Spleen (tissue), 11 donors: ENCODE data around the gene AFF4. TPM values are rescaled to one million over a fixed set of nuclear protein-coding genes. Genes with fewer than 3 reads are reported as not detected.
A peak's percentile ranks its signal among the peaks of the same experiment; 100 is the strongest.

Source experiments
- DNase-seq: peaks from one replicate; pipeline ENCODE4 v3.0.0-alpha.2; 2020
- H3K27ac ChIP-seq, 8 donors: fragments of 200-600 bp; sonication (generic) in 7 of 8; 1 replicate in 4 of 8; 2 replicates in 4 of 8; pipeline versions ENCODE4 v1.5.0 to v1.8.0; 2016 to 2021; ENCODE audit warnings: inconsistent platforms in 4 of 8, mild to moderate bottlenecking in 4 of 8, moderate library complexity in 1 of 8
- H3K27me3 ChIP-seq, 7 donors: fragments of 200-600 bp; sonication (generic) in 6 of 7; replicated peaks in 1 of 7; 1 replicate in 4 of 7; 2 replicates in 3 of 7; pipeline versions ENCODE4 v1.5.0 to v1.8.0; 2016 to 2021; ENCODE audit warnings: inconsistent platforms in 3 of 7, mild to moderate bottlenecking in 1 of 7
- H3K36me3 ChIP-seq, 6 donors: fragments of 200-600 bp; sonication (generic) in 5 of 6; 1 replicate in 4 of 6; 2 replicates in 2 of 6; pipeline versions ENCODE4 v1.5.0 to v1.8.0; 2016 to 2021; ENCODE audit warnings: inconsistent platforms in 2 of 6
- H3K4me1 ChIP-seq, 6 donors: fragments of 200-600 bp; sonication (generic) in 5 of 6; 1 replicate in 3 of 6; 2 replicates in 3 of 6; pipeline versions ENCODE4 v1.5.0 to v1.8.0; 2016 to 2021; ENCODE audit warnings: inconsistent platforms in 3 of 6
- H3K4me3 ChIP-seq, 8 donors: fragments of 200-600 bp; sonication (generic) in 7 of 8; 1 replicate in 4 of 8; 2 replicates in 4 of 8; pipeline versions ENCODE4 v1.5.0 to v1.8.0; 2016 to 2021; ENCODE audit warnings: inconsistent platforms in 4 of 8, mild to moderate bottlenecking in 4 of 8, moderate library complexity in 2 of 8
- H3K9me3 ChIP-seq, 8 donors: fragments of 200-600 bp; sonication (generic) in 7 of 8; 1 replicate in 4 of 8; 2 replicates in 4 of 8; pipeline versions ENCODE4 v1.5.0 to v1.8.0; 2016 to 2021; ENCODE audit warnings: inconsistent platforms in 4 of 8
- CTCF ChIP-seq, 11 experiments: fragments of 200-600 bp in 7 of 11; fragments of 450-650 bp in 4 of 11; sonication (generic) in 4 of 11; IDR thresholded peaks in 8 of 11; conservative IDR thresholded peaks in 3 of 11; 1 replicate in 7 of 11; 2 replicates in 4 of 11; pipeline versions ENCODE4 v1.4.0 to v1.8.0; 2016 to 2021; ENCODE audit warnings: antibody characterized with exemption in 11 of 11, inconsistent platforms in 4 of 11, mild to moderate bottlenecking in 1 of 11
- POLR2A ChIP-seq, 3 donors: fragments of 450-650 bp; IDR thresholded peaks; one replicate each; pipeline ENCODE4 v1.5.1; 2017; ENCODE audit warnings: antibody characterized with exemption in 3 of 3, mild to moderate bottlenecking in 1 of 3
- POLR2AphosphoS5 ChIP-seq, 3 donors: sonication (generic); formaldehyde crosslinking; IDR thresholded peaks; one replicate each; pipeline ENCODE4 v1.5.1; 2017; ENCODE audit warnings: antibody characterized with exemption in 3 of 3
- WGBS, 5 donors: extraction: QIAGEN DNeasy Blood & Tissue Kit in 3 of 5; methylation state at CpG; one replicate each; pipeline versions ENCODE4 v1.1.5 to v1.1.7; 2013 to 2018; 5-methylcytosine and 5-hydroxymethylcytosine counted together
- intact Hi-C: fragments of 100-400 bp; cut with DNase I; formaldehyde crosslinking; loops from one replicate; pipeline ENCODE4 v1.15.0; 2023; ENCODE audit warnings: low total_unique reads
- polyA plus RNA-seq, 3 donors: library from polyadenylated mRNA; stranded (reverse); fragments of 200-250 nt; gene quantifications; one replicate each; pipeline ENCODE4 v1.2.1, GENCODE V29; 2013
- total RNA-seq, 7 donors: library from RNA; depleted of rRNA in 3 of 7; stranded (reverse); fragments of >200 nt in 3 of 7; fragmentation: NEBNext Ultra II Directional in 4 of 7; extraction: Animal tissue kit (Norgen Biotek cat#: 25700) in 4 of 7; gene quantifications; one replicate each; pipeline versions ENCODE4 v1.1.0 to v1.2.1, GENCODE V29; 2016 to 2021
- donor health status: healthy with polysubstance abuse.
- donor health status: DM: no; HTN: no; CAD: no; lungs with moderate emphysema.
- donor health status: DM: no; HTN: no; CAD: no.
- donor health status: Bipolar disorder and iron deficiency.
- donor health status: healthy.
- donor health status: DM: no; HTN: no; CAD: no.
- donor health status: DM: yes; HTN: yes; CAD: no.

The AFF4 gene
- total and polyA plus RNA-seq, 10 donors, result 5.1 to 84.3 (median 65.1) TPM

- TF ChIP-seq CTCF (IDR thresholded peaks at IDR 0.05 in 8 of 11, conservative IDR thresholded peaks at IDR 0.05 in 3 of 11) (no peak), POLR2A (IDR thresholded peaks at IDR 0.05) (no peak), POLR2AphosphoS5 (IDR thresholded peaks at IDR 0.05) (no peak)
- DNase-seq, result no peak
- H3K36me3 ChIP-seq, result no peaks in the 10 kb centered on the region
- peaks cover 0 to 27% (median 12%) of the 10 kb centered on the region in 7 donors for H3K27me3 ChIP-seq
- no peak overlapping the region for H3K27ac ChIP-seq
- WGBS, 5 donors, result 97 to 99% (median 98%) methylated on average over 3 of the region's 3 CpGs
- intact Hi-C loops, result no loop called here
- H3K4me3 ChIP-seq, result no peak overlapping the region
- H3K9me3 ChIP-seq, result no peaks in the 10 kb centered on the region
- H3K4me1 ChIP-seq, result peaks cover 4 to 22% (median 19%) of the 10 kb centered on the region in 6 donors
Measured at GRCh38 chr5:132834057-132834456, 129.4 kb downstream of the AFF4 start.

GRCh38 chr5:132832612-132833011 lies 130.8 kb downstream of the AFF4 start:
- no peak for DNase-seq
- WGBS, 5 donors, result 87 to 100% (median 92%) methylated on average over 5 of the region's 5 CpGs
- Histone ChIP-seq H3K27ac (no peak overlapping the region), H3K27me3 (peaks cover 0 to 41% (median 12%) of the 10 kb centered on the region in 7 donors), H3K36me3 (no peaks in the 10 kb centered on the region), H3K4me1 (peaks cover 4 to 24% (median 19%) of the 10 kb centered on the region in 6 donors), H3K9me3 (no peaks in the 10 kb centered on the region), H3K4me3 (no peak overlapping the region)
- TF ChIP-seq CTCF (IDR thresholded peaks at IDR 0.05 in 8 of 11, conservative IDR thresholded peaks at IDR 0.05 in 3 of 11), result no peak
- no peak for TF ChIP-seq POLR2AphosphoS5 (IDR thresholded peaks at IDR 0.05)
- no peak for TF ChIP-seq POLR2A (IDR thresholded peaks at IDR 0.05)
- intact Hi-C loops, result no loop called here

- no peak for TF ChIP-seq CTCF (IDR thresholded peaks at IDR 0.05 in 8 of 11, conservative IDR thresholded peaks at IDR 0.05 in 3 of 11)
- no peak for TF ChIP-seq POLR2AphosphoS5 (IDR thresholded peaks at IDR 0.05)
- TF ChIP-seq POLR2A (IDR thresholded peaks at IDR 0.05), result no peak
- H3K27ac ChIP-seq, result no peak overlapping the region
- DNase-seq, result no peak
- WGBS, 5 donors, result 81 to 97% (median 92%) methylated on average over 14 to 15 of the region's 15 CpGs
- H3K36me3 ChIP-seq, result no peaks in the 10 kb centered on the region
- H3K27me3 ChIP-seq, result peaks cover 0 to 55% (median 20%) of the 10 kb centered on the region in 7 donors
- H3K9me3 ChIP-seq, result no peaks in the 10 kb centered on the region
- peaks cover 4 to 26% (median 21%) of the 10 kb centered on the region in 6 donors for H3K4me1 ChIP-seq
- peak overlapping the region in 4 of 8 donors; percentile 66 to 93 (median 71) for H3K4me3 ChIP-seq
- intact Hi-C loops, result no loop called here
Measured at GRCh38 chr5:132831095-132831860, 132.2 kb downstream of the AFF4 start.

GRCh38 chr5:132830436-132831094 lies 132.9 kb downstream of the AFF4 start, which contains the start of gene SHROOM1:
Gene SHROOM1, minus strand, starts transcription at chr5:132830647. Its CDS starts 4,507 bp downstream, at chr5:132826140.
- H3K36me3 ChIP-seq, result no peaks in the 10 kb centered on the region
- TF ChIP-seq POLR2AphosphoS5 (IDR thresholded peaks at IDR 0.05), result peak; percentile 18 to 46 (median 20)
- no peak for TF ChIP-seq CTCF (IDR thresholded peaks at IDR 0.05 in 8 of 11, conservative IDR thresholded peaks at IDR 0.05 in 3 of 11)
- peaks cover 4 to 33% (median 28%) of the 10 kb centered on the region in 6 donors for H3K4me1 ChIP-seq
- H3K27me3 ChIP-seq, result peaks cover 0 to 62% (median 27%) of the 10 kb centered on the region in 7 donors
- WGBS, 5 donors, result 5 to 20% (median 7%) methylated on average over 20 to 78 of the region's 78 CpGs
- H3K4me3 ChIP-seq, result peak within 1 kb of the TSS; percentile 58 to 93 (median 72)
- intact Hi-C loops, result no loop called here
- peak; percentile 80 for DNase-seq
- H3K27ac ChIP-seq, result peak within 1 kb of the TSS in 6 of 8 donors; percentile 46 to 81 (median 57)
- H3K9me3 ChIP-seq, result no peaks in the 10 kb centered on the region
